Stimulated activated CD4-positive, alpha-beta T cell treated with anti-CD3 and anti-CD28 coated beads, Interleukin-2, amount 100 ng/mL, for 4 hours (primary cell): ENCODE measurements around the gene C5orf52.
"Not testable (repeated sequence)": the region's sequence is repeated elsewhere in the genome, so short reads cannot be mapped to it uniquely, and the experiment has no call there.

ENCODE experiments used
- DNase-seq: peaks from one replicate; pipeline ENCODE4 v3.0.0-alpha.2; 2020; ENCODE audit warnings: low read depth

C5orf52 gene

GRCh38 chr5:157670662-157671591 is at the start of gene C5orf52:
Gene C5orf52, plus strand, starts transcription at chr5:157671533. Its CDS starts 82 bp downstream, at chr5:157671615.
- DNase-seq: peak; percentile 26

GRCh38 chr5:157624144-157624543 is 47.2 kb upstream of the C5orf52 start:
- DNase-seq: no peak

GRCh38 chr5:157626831-157627230 is 44.5 kb upstream of the C5orf52 start:
- DNase-seq: no peak

- no peak for DNase-seq
Observed at GRCh38 chr5:157630341-157630740, 41.0 kb upstream of the C5orf52 start.

- DNase-seq: no peak
Observed at GRCh38 chr5:157640406-157641066, 30.8 kb upstream of the C5orf52 start.

- DNase-seq: no peak
Observed at GRCh38 chr5:157648275-157648990, 22.9 kb upstream of the C5orf52 start.

GRCh38 chr5:157649101-157649500 is 22.2 kb upstream of the C5orf52 start:
- no peak for DNase-seq

GRCh38 chr5:157650991-157651611 is 20.2 kb upstream of the C5orf52 start:
- no peak for DNase-seq

- DNase-seq: peak; percentile 75
Observed at GRCh38 chr5:157651623-157652376, 19.5 kb upstream of the C5orf52 start.

GRCh38 chr5:157652377-157652692 is 19.0 kb upstream of the C5orf52 start, which contains the start of gene SOX30:
Gene SOX30, minus strand, starts transcription at chr5:157652438. Its CDS starts 360 bp downstream, at chr5:157652078.
- DNase-seq: no peak

- DNase-seq: no peak
Observed at GRCh38 chr5:157657516-157657915, 13.8 kb upstream of the C5orf52 start.

- no peak for DNase-seq
Observed at GRCh38 chr5:157658893-157659292, 12.4 kb upstream of the C5orf52 start.

- no peak for DNase-seq
Observed at GRCh38 chr5:157659868-157660660, 11.3 kb upstream of the C5orf52 start.

- no peak for DNase-seq
Observed at GRCh38 chr5:157665467-157666070, 5.8 kb upstream of the C5orf52 start.

GRCh38 chr5:157668356-157668755 is 3.0 kb upstream of the C5orf52 start:
- DNase-seq: no peak

GRCh38 chr5:157669701-157670097 is 1.6 kb upstream of the C5orf52 start:
- DNase-seq: no peak

- no peak for DNase-seq
Observed at GRCh38 chr5:157671592-157672330, 428 bp downstream of the C5orf52 start.

GRCh38 chr5:157672976-157673375 is 1.6 kb downstream of the C5orf52 start:
- DNase-seq: no peak

- DNase-seq: not testable (repeated sequence)
Observed at GRCh38 chr5:157674351-157674750, 3.0 kb downstream of the C5orf52 start.
